ENCODE data around the gene TRIM2.

GRCh38 chr4:153346563-153346962 lies 142.3 kb downstream of the TRIM2 start:
- TF ChIP-seq TAF1 (IDR thresholded peaks at IDR 0.05; ENCODE audit: low read depth, low read length) (no peak), SPI1 (IDR thresholded peaks at IDR 0.05; ENCODE audit: low read depth, low read length) (no peak), POLR2A (IDR thresholded peaks at IDR 0.05; ENCODE audit: low read depth, low read length) (no peak)

Data from GM12891 (cell line).